ENCODE data around the gene SDHC. TPM values are rescaled to one million over a fixed set of nuclear protein-coding genes. Genes with fewer than 3 reads are reported as not detected.
A peak's percentile ranks its signal among the peaks of the same experiment; 100 is the strongest.

SDHC gene
- total and polyA plus RNA-seq, 2 experiments from 2014 or later, result 84.4 to 107 TPM

DNA sequence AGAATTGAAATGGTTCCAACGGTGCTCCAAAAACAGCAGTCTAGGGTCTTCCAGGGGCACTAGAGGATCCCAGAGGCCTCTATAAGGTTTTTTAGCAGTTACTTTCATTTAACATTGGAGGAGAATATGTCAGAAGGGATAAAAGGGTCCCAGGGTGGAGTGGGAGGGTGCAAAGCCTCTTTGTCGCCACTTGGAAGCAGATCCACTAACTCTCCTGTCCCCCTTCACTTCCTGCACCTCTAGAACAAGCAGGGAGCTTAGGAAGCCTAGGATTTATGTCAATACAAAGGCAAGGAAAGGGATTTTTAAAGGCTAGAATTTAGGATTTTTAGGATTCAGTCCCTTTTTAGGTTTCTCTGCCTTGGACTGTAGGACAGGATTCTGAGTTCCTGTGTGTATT, 47.3 kb upstream of the SDHC start (continued):
- no peak for TF ChIP-seq REST (IDR thresholded peaks at IDR 0.05; ENCODE audit: unreplicated experiment)

DNA sequence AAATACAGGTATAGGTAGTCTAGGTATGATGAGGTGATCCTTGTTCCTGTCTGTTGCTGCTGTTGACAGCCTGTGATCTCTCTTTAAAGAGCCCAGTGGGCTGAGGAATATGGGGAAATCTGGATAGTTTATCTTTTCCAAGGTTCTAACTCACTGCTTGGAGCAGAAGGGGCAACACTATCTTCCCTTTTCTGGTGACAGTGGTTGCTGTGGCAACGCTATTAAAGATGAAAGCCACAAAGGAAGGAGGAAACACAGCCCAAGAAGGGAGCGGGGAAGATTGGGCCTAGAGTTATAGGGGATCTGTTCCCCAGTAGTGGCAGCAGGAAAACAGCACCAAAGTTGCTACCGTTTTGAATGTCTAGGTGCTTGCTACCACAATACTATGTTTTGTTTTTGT, 46.9 kb upstream of the SDHC start:
- Mint-ChIP-seq H3K36me3 (ENCODE audit: low read depth) (no peaks in the 10 kb centered on the region), H3K9me3 (no peaks in the 10 kb centered on the region), H3K27ac (no peak overlapping the region), H3K4me3 (no peak overlapping the region), H3K27me3 (ENCODE audit: insufficient read depth, low read depth, poor library complexity) (no peaks in the 10 kb centered on the region), H3K4me1 (peaks cover 13% of the 10 kb centered on the region)
- Histone ChIP-seq H3K4me2 (0 out of 2 replicates have a peak overlapping the region, but pooled peaks have one; percentile 21), H3K79me2 (replicated peaks; ENCODE audit: insufficient read depth) (no peaks in the 10 kb centered on the region), H3F3A (replicated peaks; ENCODE audit: low read depth) (no peaks in the 10 kb centered on the region), H3K27me3 (ENCODE audit: insufficient read depth) (no peaks in the 10 kb centered on the region), H4K20me1 (replicated peaks; ENCODE audit: insufficient read depth) (no peaks in the 10 kb centered on the region), H3K27ac (ENCODE audit: low read depth) (no peak overlapping the region), H3K4me1 (ENCODE audit: insufficient read depth) (peaks cover 15% of the 10 kb centered on the region), H3K36me3 (ENCODE audit: insufficient read depth) (no peaks in the 10 kb centered on the region), H3K4me3 (no peak overlapping the region), H2AFZ (no peak overlapping the region), H3K9me2 (ENCODE audit: insufficient read depth) (no peaks in the 10 kb centered on the region)
- DNase-seq (ENCODE audit: low spot score) (no peak), ATAC-seq (no peak; the same call in 2 of the 3 replicates)
- TF ChIP-seq EZH2 (IDR thresholded peaks at IDR 0.05; ENCODE audit: low read depth, unreplicated experiment) (no peak), CTCF (conservative IDR thresholded peaks at IDR 0.05; ENCODE audit: low read depth in 2 of 2) (no peak), ZNF114 (CRISPR knock-in tag; IDR thresholded peaks at IDR 0.05) (no peak), STAT1 (IDR thresholded peaks at IDR 0.05; ENCODE audit: unreplicated experiment) (no peak), EZH2phosphoT487 (IDR thresholded peaks at IDR 0.05; ENCODE audit: unreplicated experiment) (no peak), CREB1 (CRISPR knock-in tag; IDR thresholded peaks at IDR 0.05; ENCODE audit: low read depth) (no peak), NANOG (IDR thresholded peaks at IDR 0.05; ENCODE audit: borderline replicate concordance) (no peak), ZNF331 (CRISPR knock-in tag; IDR thresholded peaks at IDR 0.05; ENCODE audit: low read depth) (no peak), ETS1 (IDR thresholded peaks at IDR 0.05) (no peak), ZNF462 (CRISPR knock-in tag; IDR thresholded peaks at IDR 0.05) (no peak)

All from GM23338 (cell line).